Suprapubic skin (tissue), 4 donors: Measurements from ENCODE around the gene CLEC16A.

ENCODE experiments used
- POLR2A ChIP-seq, 2 donors: fragments of 450-650 bp; IDR thresholded peaks; one replicate each; pipeline ENCODE4 v1.6.1; 2017; ENCODE audit warnings: antibody characterized with exemption in 2 of 2, mild to moderate bottlenecking in 2 of 2, moderate library complexity in 2 of 2
- POLR2AphosphoS5 ChIP-seq, 3 donors: sonication (generic); formaldehyde crosslinking; IDR thresholded peaks; one replicate each; pipeline ENCODE4 v1.6.1; 2017; ENCODE audit warnings: antibody characterized with exemption in 3 of 3
- TF ChIP-seq, protein P1 (sequence below), 2 donors: fragments of 200-600 bp in 1 of 2; fragments of 450-650 bp in 1 of 2; sonication (generic) in 1 of 2; IDR thresholded peaks; one replicate each; pipeline ENCODE4 v1.5.1; 2016 to 2019; ENCODE audit warnings: antibody characterized with exemption in 2 of 2, mild to moderate bottlenecking in 1 of 2, moderate library complexity in 1 of 2

DNA sequence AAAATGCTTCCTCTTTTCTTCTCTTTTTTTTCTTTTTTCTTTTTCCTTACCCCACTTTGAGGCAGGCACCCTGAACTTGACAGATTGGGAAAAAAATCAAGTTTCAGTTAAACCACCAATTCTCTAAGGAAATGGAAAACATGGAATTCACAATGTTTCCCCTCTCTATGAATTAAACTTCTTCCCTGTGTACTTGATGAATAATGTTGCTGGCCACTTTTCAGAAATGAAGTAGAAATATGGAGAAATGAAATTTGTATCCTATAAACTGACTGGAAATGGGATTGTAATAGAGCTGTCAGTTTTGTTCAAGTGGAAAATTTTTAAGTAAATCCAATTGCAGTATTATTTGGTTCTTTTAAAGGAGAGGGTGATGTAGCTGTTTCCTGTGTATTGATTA is 129.8 kb downstream of the CLEC16A start:
- TF ChIP-seq POLR2AphosphoS5 (IDR thresholded peaks at IDR 0.05) (no peak), POLR2A (IDR thresholded peaks at IDR 0.05) (no peak)
- TF ChIP-seq, protein P1, sequence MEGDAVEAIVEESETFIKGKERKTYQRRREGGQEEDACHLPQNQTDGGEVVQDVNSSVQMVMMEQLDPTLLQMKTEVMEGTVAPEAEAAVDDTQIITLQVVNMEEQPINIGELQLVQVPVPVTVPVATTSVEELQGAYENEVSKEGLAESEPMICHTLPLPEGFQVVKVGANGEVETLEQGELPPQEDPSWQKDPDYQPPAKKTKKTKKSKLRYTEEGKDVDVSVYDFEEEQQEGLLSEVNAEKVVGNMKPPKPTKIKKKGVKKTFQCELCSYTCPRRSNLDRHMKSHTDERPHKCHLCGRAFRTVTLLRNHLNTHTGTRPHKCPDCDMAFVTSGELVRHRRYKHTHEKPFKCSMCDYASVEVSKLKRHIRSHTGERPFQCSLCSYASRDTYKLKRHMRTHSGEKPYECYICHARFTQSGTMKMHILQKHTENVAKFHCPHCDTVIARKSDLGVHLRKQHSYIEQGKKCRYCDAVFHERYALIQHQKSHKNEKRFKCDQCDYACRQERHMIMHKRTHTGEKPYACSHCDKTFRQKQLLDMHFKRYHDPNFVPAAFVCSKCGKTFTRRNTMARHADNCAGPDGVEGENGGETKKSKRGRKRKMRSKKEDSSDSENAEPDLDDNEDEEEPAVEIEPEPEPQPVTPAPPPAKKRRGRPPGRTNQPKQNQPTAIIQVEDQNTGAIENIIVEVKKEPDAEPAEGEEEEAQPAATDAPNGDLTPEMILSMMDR (IDR thresholded peaks at IDR 0.05), result no peak
